IPS DF 6.9 (cell line): ENCODE data around the gene LARGE1.

ENCODE experiments used
- DNase-seq: peaks from one replicate; pipeline ENCODE4 v3.0.0-alpha.2; 2013; ENCODE audit warnings: low read depth, low spot score
- H3K27ac ChIP-seq: one replicate; pipeline ENCODE4 v1.5.1; 2013; ENCODE audit warnings: low read length, control low read depth
- H3K27me3 ChIP-seq: 2 replicates; pipeline ENCODE4 v1.6.1; 2013; ENCODE audit warnings: mild to moderate bottlenecking, low read length; ENCODE audit not compliant: control insufficient read depth, insufficient read depth
- H3K36me3 ChIP-seq: 2 replicates; pipeline ENCODE4 v1.6.1; 2013; ENCODE audit warnings: low read length; ENCODE audit not compliant: control insufficient read depth, insufficient read depth
- H3K4me1 ChIP-seq: 2 replicates; pipeline ENCODE4 v1.6.1; 2013; ENCODE audit warnings: low read length; ENCODE audit not compliant: control insufficient read depth, insufficient read depth
- H3K4me3 ChIP-seq: 2 replicates; pipeline ENCODE4 v1.5.1; 2013; ENCODE audit warnings: mild to moderate bottlenecking, low read length
- H3K9me3 ChIP-seq: 2 replicates; pipeline ENCODE4 v1.6.1; 2013; ENCODE audit warnings: low read length, inconsistent platforms; ENCODE audit not compliant: control insufficient read depth, insufficient read depth
- WGBS: extraction: QIAGEN DNeasy Blood & Tissue Kit; methylation state at CpG from one replicate; pipeline ENCODE4 v1.1.7; 2013; ENCODE audit warnings: mixed read lengths, missing lambda C conversion rate; ENCODE audit not compliant: insufficient read length, insufficient coverage; 5-methylcytosine and 5-hydroxymethylcytosine counted together

The LARGE1 gene

GRCh38 chr22:33788927-33789326, 131.3 kb downstream of the LARGE1 start:
- no peak for DNase-seq
- Histone ChIP-seq H3K27ac (no peak overlapping the region), H3K27me3 (no peaks in the 10 kb centered on the region), H3K4me1 (no peaks in the 10 kb centered on the region), H3K36me3 (no peaks in the 10 kb centered on the region; the same call in 1 of the 2 replicates), H3K4me3 (no peak overlapping the region), H3K9me3 (peaks cover 3% of the 10 kb centered on the region)
- WGBS = no CpG with 5 or more reads among the region's 3 CpGs

GRCh38 chr22:33787645-33788456, 132.4 kb downstream of the LARGE1 start:
- Histone ChIP-seq H3K27me3 (no peaks in the 10 kb centered on the region), H3K4me1 (no peaks in the 10 kb centered on the region), H3K4me3 (no peak overlapping the region), H3K36me3 (no peaks in the 10 kb centered on the region; the same call in 1 of the 2 replicates), H3K27ac (no peak overlapping the region), H3K9me3 (peaks cover 3% of the 10 kb centered on the region)
- no peak for DNase-seq
- WGBS = no CpG with 5 or more reads among the region's 4 CpGs

GRCh38 chr22:33786149-33786548, 134.1 kb downstream of the LARGE1 start:
- H3K27me3 ChIP-seq = no peaks in the 10 kb centered on the region
- DNase-seq = no peak
- no peaks in the 10 kb centered on the region for H3K4me1 ChIP-seq
- H3K27ac ChIP-seq = no peak overlapping the region
- peaks cover 3% of the 10 kb centered on the region for H3K9me3 ChIP-seq
- no peaks in the 10 kb centered on the region; the same call in 1 of the 2 replicates for H3K36me3 ChIP-seq
- H3K4me3 ChIP-seq = no peak overlapping the region

GRCh38 chr22:33785283-33785968, 134.8 kb downstream of the LARGE1 start:
- H3K4me1 ChIP-seq = no peaks in the 10 kb centered on the region
- no peak overlapping the region for H3K27ac ChIP-seq
- no peaks in the 10 kb centered on the region; the same call in 1 of the 2 replicates for H3K36me3 ChIP-seq
- DNase-seq = no peak
- H3K4me3 ChIP-seq = no peak overlapping the region
- peaks cover 3% of the 10 kb centered on the region for H3K9me3 ChIP-seq
- H3K27me3 ChIP-seq = no peaks in the 10 kb centered on the region
- no CpG with 5 or more reads among the region's 5 CpGs for WGBS

GRCh38 chr22:33781411-33781810, 138.9 kb downstream of the LARGE1 start:
- Histone ChIP-seq H3K27ac (no peak overlapping the region), H3K36me3 (no peaks in the 10 kb centered on the region), H3K4me3 (no peak overlapping the region), H3K9me3 (no peaks in the 10 kb centered on the region), H3K4me1 (no peaks in the 10 kb centered on the region), H3K27me3 (no peaks in the 10 kb centered on the region)
- WGBS = no CpG with 5 or more reads among the region's 5 CpGs
- DNase-seq = no peak

GRCh38 chr22:33780531-33781136, 139.6 kb downstream of the LARGE1 start:
- no CpG with 5 or more reads among the region's 5 CpGs for WGBS
- no peak for DNase-seq

GRCh38 chr22:33779243-33779642, 141.0 kb downstream of the LARGE1 start:
- Histone ChIP-seq H3K36me3 (no peaks in the 10 kb centered on the region), H3K27ac (no peak overlapping the region), H3K27me3 (no peaks in the 10 kb centered on the region), H3K9me3 (no peaks in the 10 kb centered on the region), H3K4me1 (no peaks in the 10 kb centered on the region), H3K4me3 (no peak overlapping the region)
- WGBS = no CpG with 5 or more reads among the region's 3 CpGs
- no peak for DNase-seq

More at GRCh38 chr22:33780531-33781136, 139.6 kb downstream of the LARGE1 start:
- no peak overlapping the region for H3K4me3 ChIP-seq
- no peak overlapping the region for H3K27ac ChIP-seq
- no peaks in the 10 kb centered on the region for H3K4me1 ChIP-seq
- H3K36me3 ChIP-seq = no peaks in the 10 kb centered on the region
- H3K27me3 ChIP-seq = no peaks in the 10 kb centered on the region
- H3K9me3 ChIP-seq = no peaks in the 10 kb centered on the region

- H3K4me1 ChIP-seq = no peaks in the 10 kb centered on the region
- no peak overlapping the region for H3K27ac ChIP-seq
- H3K9me3 ChIP-seq = no peaks in the 10 kb centered on the region
- no CpG with 5 or more reads among the region's 7 CpGs for WGBS
- no peak overlapping the region for H3K4me3 ChIP-seq
- no peak for DNase-seq
- no peaks in the 10 kb centered on the region for H3K27me3 ChIP-seq
- H3K36me3 ChIP-seq = no peaks in the 10 kb centered on the region
Measured at GRCh38 chr22:33776491-33776890, 143.8 kb downstream of the LARGE1 start.

- WGBS = no CpG with 5 or more reads among the region's 6 CpGs
- Histone ChIP-seq H3K27ac (no peak overlapping the region), H3K4me3 (no peak overlapping the region), H3K9me3 (no peaks in the 10 kb centered on the region), H3K27me3 (no peaks in the 10 kb centered on the region), H3K4me1 (no peaks in the 10 kb centered on the region), H3K36me3 (no peaks in the 10 kb centered on the region)
- no peak for DNase-seq
Measured at GRCh38 chr22:33774781-33775180, 145.5 kb downstream of the LARGE1 start.

GRCh38 chr22:33772745-33773144, 147.5 kb downstream of the LARGE1 start:
- no CpG with 5 or more reads among the region's 6 CpGs for WGBS
- Histone ChIP-seq H3K27ac (no peak overlapping the region), H3K9me3 (no peaks in the 10 kb centered on the region), H3K4me1 (no peaks in the 10 kb centered on the region), H3K27me3 (no peaks in the 10 kb centered on the region), H3K36me3 (no peaks in the 10 kb centered on the region), H3K4me3 (no peak overlapping the region)
- DNase-seq = no peak
